ENCODE data around the gene TUBGCP6.
"Not testable (repeated sequence)": the region's sequence is repeated elsewhere in the genome, so short reads cannot be mapped to it uniquely, and the experiment has no call there.

The TUBGCP6 gene

GRCh38 chr22:50204998-50205397 lies 39.8 kb downstream of the TUBGCP6 start:
- 92 to 97% methylated on average over 9 of the region's 9 CpGs for WGBS, 2 experiments (ENCODE audit: insufficient coverage in 2 of 2)

GRCh38 chr22:50204571-50204970 lies 40.3 kb downstream of the TUBGCP6 start:
- no peak overlapping the region for H3K27ac ChIP-seq (ENCODE audit: low read depth, low read length, severe bottlenecking)
- no peak overlapping the region for H3K4me3 ChIP-seq (ENCODE audit: extremely low read depth, insufficient read depth, low read length, poor library complexity, severe bottlenecking)
- WGBS, 2 experiments (ENCODE audit: insufficient coverage in 2 of 2) = 85 to 93% methylated on average over 4 to 6 of the region's 7 CpGs
- peaks cover 10% of the 10 kb centered on the region for H3K9me3 ChIP-seq (ENCODE audit: control insufficient read depth, low read length)
- peaks cover 12% of the 10 kb centered on the region for H3K4me1 ChIP-seq (ENCODE audit: control insufficient read depth, insufficient read depth, low read length, poor library complexity, severe bottlenecking)
- peaks cover 64% of the 10 kb centered on the region for H3K36me3 ChIP-seq (ENCODE audit: control insufficient read depth, insufficient read depth, low read length)

More at GRCh38 chr22:50204998-50205397, 39.8 kb downstream of the TUBGCP6 start:
- H3K27ac ChIP-seq (ENCODE audit: low read depth, low read length, severe bottlenecking); H3K4me3 ChIP-seq (ENCODE audit: extremely low read depth, insufficient read depth, low read length, poor library complexity, severe bottlenecking); H3K4me1 ChIP-seq (ENCODE audit: control insufficient read depth, insufficient read depth, low read length, poor library complexity, severe bottlenecking): not testable (repeated sequence)
- H3K36me3 ChIP-seq (ENCODE audit: control insufficient read depth, insufficient read depth, low read length) = peaks cover 64% of the 10 kb centered on the region
- peaks cover 10% of the 10 kb centered on the region for H3K9me3 ChIP-seq (ENCODE audit: control insufficient read depth, low read length)

GRCh38 chr22:50203288-50203687 lies 41.5 kb downstream of the TUBGCP6 start:
- H3K9me3 ChIP-seq (ENCODE audit: control insufficient read depth, low read length) = peaks cover 10% of the 10 kb centered on the region
- 86% methylated on average over 1 of the region's 1 CpG; no CpG with 5 or more reads in 1 of the 2 experiments for WGBS, 2 experiments (ENCODE audit: insufficient coverage in 2 of 2)
- no peak overlapping the region for H3K27ac ChIP-seq (ENCODE audit: low read depth, low read length, severe bottlenecking)
- no peak overlapping the region for H3K4me3 ChIP-seq (ENCODE audit: extremely low read depth, insufficient read depth, low read length, poor library complexity, severe bottlenecking)
- H3K4me1 ChIP-seq (ENCODE audit: control insufficient read depth, insufficient read depth, low read length, poor library complexity, severe bottlenecking) = peaks cover 14% of the 10 kb centered on the region
- H3K36me3 ChIP-seq (ENCODE audit: control insufficient read depth, insufficient read depth, low read length) = peaks cover 60% of the 10 kb centered on the region

- 74 to 86% methylated on average over 6 to 12 of the region's 13 CpGs for WGBS, 2 experiments (ENCODE audit: insufficient coverage in 2 of 2)
- peaks cover 10% of the 10 kb centered on the region for H3K9me3 ChIP-seq (ENCODE audit: control insufficient read depth, low read length)
- H3K36me3 ChIP-seq (ENCODE audit: control insufficient read depth, insufficient read depth, low read length) = peaks cover 59% of the 10 kb centered on the region
- H3K4me1 ChIP-seq (ENCODE audit: control insufficient read depth, insufficient read depth, low read length, poor library complexity, severe bottlenecking) = peaks cover 11% of the 10 kb centered on the region
- no peak overlapping the region for H3K27ac ChIP-seq (ENCODE audit: low read depth, low read length, severe bottlenecking)
- peak overlapping the region; percentile 67 for H3K4me3 ChIP-seq (ENCODE audit: extremely low read depth, insufficient read depth, low read length, poor library complexity, severe bottlenecking)
Measured at GRCh38 chr22:50202130-50202666, 42.6 kb downstream of the TUBGCP6 start.

- no peak overlapping the region for H3K27ac ChIP-seq (ENCODE audit: low read depth, low read length, severe bottlenecking)
Measured at GRCh38 chr22:50201191-50202129, 43.4 kb downstream of the TUBGCP6 start.

GRCh38 chr22:50200461-50201190 lies 44.2 kb downstream of the TUBGCP6 start, which contains the start of gene SELENOO:
TSS of gene SELENOO (plus strand) at chr22:50201011. CDS start at chr22:50201037, 26 bp downstream.
- WGBS, 2 experiments (ENCODE audit: insufficient coverage in 2 of 2) = 0% methylated on average over 47 to 86 of the region's 105 CpGs
- Histone ChIP-seq H3K36me3 (ENCODE audit: control insufficient read depth, insufficient read depth, low read length) (peaks cover 50% of the 10 kb centered on the region), H3K9me3 (ENCODE audit: control insufficient read depth, low read length) (peaks cover 10% of the 10 kb centered on the region), H3K27ac (ENCODE audit: low read depth, low read length, severe bottlenecking) (no peak within 1 kb of the TSS), H3K4me3 (ENCODE audit: extremely low read depth, insufficient read depth, low read length, poor library complexity, severe bottlenecking) (peak within 1 kb of the TSS; percentile 67), H3K4me1 (ENCODE audit: control insufficient read depth, insufficient read depth, low read length, poor library complexity, severe bottlenecking) (peaks cover 5% of the 10 kb centered on the region)

More at GRCh38 chr22:50201191-50202129, 43.4 kb downstream of the TUBGCP6 start:
- peaks cover 52% of the 10 kb centered on the region for H3K36me3 ChIP-seq (ENCODE audit: control insufficient read depth, insufficient read depth, low read length)
- H3K9me3 ChIP-seq (ENCODE audit: control insufficient read depth, low read length) = peaks cover 10% of the 10 kb centered on the region
- peaks cover 7% of the 10 kb centered on the region for H3K4me1 ChIP-seq (ENCODE audit: control insufficient read depth, insufficient read depth, low read length, poor library complexity, severe bottlenecking)
- peak overlapping the region; percentile 67 for H3K4me3 ChIP-seq (ENCODE audit: extremely low read depth, insufficient read depth, low read length, poor library complexity, severe bottlenecking)
- 4% methylated on average over 96 to 102 of the region's 115 CpGs for WGBS, 2 experiments (ENCODE audit: insufficient coverage in 2 of 2)

- Histone ChIP-seq H3K36me3 (ENCODE audit: control insufficient read depth, insufficient read depth, low read length) (peaks cover 50% of the 10 kb centered on the region), H3K27ac (ENCODE audit: low read depth, low read length, severe bottlenecking) (no peak overlapping the region), H3K9me3 (ENCODE audit: control insufficient read depth, low read length) (peaks cover 10% of the 10 kb centered on the region), H3K4me3 (ENCODE audit: extremely low read depth, insufficient read depth, low read length, poor library complexity, severe bottlenecking) (peak overlapping the region; percentile 67), H3K4me1 (ENCODE audit: control insufficient read depth, insufficient read depth, low read length, poor library complexity, severe bottlenecking) (peaks cover 5% of the 10 kb centered on the region)
- 10 to 16% methylated on average over 17 to 25 of the region's 34 CpGs for WGBS, 2 experiments (ENCODE audit: insufficient coverage in 2 of 2)
Measured at GRCh38 chr22:50199829-50200460, 44.9 kb downstream of the TUBGCP6 start.

- H3K9me3 ChIP-seq (ENCODE audit: control insufficient read depth, low read length) = peaks cover 10% of the 10 kb centered on the region
- H3K27ac ChIP-seq (ENCODE audit: low read depth, low read length, severe bottlenecking) = no peak overlapping the region
- H3K4me1 ChIP-seq (ENCODE audit: control insufficient read depth, insufficient read depth, low read length, poor library complexity, severe bottlenecking) = peaks cover 5% of the 10 kb centered on the region
- peak overlapping the region; percentile 67 for H3K4me3 ChIP-seq (ENCODE audit: extremely low read depth, insufficient read depth, low read length, poor library complexity, severe bottlenecking)
- 91 to 92% methylated on average over 14 to 18 of the region's 18 CpGs for WGBS, 2 experiments (ENCODE audit: insufficient coverage in 2 of 2)
- H3K36me3 ChIP-seq (ENCODE audit: control insufficient read depth, insufficient read depth, low read length) = peaks cover 48% of the 10 kb centered on the region
Measured at GRCh38 chr22:50199251-50199721, 45.5 kb downstream of the TUBGCP6 start.

- WGBS, 2 experiments (ENCODE audit: insufficient coverage in 2 of 2) = 91 to 92% methylated on average over 14 of the region's 16 CpGs
- Histone ChIP-seq H3K27ac (ENCODE audit: low read depth, low read length, severe bottlenecking) (no peak overlapping the region), H3K4me3 (ENCODE audit: extremely low read depth, insufficient read depth, low read length, poor library complexity, severe bottlenecking) (no peak overlapping the region), H3K36me3 (ENCODE audit: control insufficient read depth, insufficient read depth, low read length) (peaks cover 43% of the 10 kb centered on the region), H3K9me3 (ENCODE audit: control insufficient read depth, low read length) (peaks cover 10% of the 10 kb centered on the region), H3K4me1 (ENCODE audit: control insufficient read depth, insufficient read depth, low read length, poor library complexity, severe bottlenecking) (peaks cover 5% of the 10 kb centered on the region)
Measured at GRCh38 chr22:50198624-50199017, 46.2 kb downstream of the TUBGCP6 start.

All from mesodermal cell (in vitro differentiated cells).